DMS153 treated with DMSO at 0.1 percent for 48 hours (cell line): ENCODE data around the gene ATP2B1.

ENCODE experiments used
- DNase-seq: peaks from one replicate; lab custom pipeline; 2025; ENCODE audit not compliant: unreplicated experiment; lab: John Stamatoyannopoulos, UW

ATP2B1 gene

DNA sequence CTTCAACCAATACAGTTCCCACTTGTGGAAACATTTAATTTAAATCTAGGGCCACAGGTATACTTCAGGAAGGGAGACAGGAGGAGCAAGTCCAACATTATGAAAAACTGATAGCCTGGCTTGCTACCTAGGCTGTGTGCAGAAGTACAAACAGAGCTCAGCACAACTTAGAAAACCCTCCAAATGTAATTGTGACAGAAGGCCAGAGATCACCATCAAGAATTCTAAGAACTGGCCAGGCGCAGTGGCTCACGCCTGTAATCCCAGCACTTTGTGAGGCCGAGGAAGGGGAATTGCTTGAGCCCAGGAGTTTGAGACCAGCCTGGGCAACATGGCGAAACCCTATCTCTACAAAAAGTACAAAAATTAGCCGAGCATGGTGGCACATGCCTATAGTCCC, 14.1 kb downstream of the ATP2B1 start:
- no peak for DNase-seq

- no peak for DNase-seq
Observed at GRCh38 chr12:89693639-89694202, 14.9 kb downstream of the ATP2B1 start.

DNA sequence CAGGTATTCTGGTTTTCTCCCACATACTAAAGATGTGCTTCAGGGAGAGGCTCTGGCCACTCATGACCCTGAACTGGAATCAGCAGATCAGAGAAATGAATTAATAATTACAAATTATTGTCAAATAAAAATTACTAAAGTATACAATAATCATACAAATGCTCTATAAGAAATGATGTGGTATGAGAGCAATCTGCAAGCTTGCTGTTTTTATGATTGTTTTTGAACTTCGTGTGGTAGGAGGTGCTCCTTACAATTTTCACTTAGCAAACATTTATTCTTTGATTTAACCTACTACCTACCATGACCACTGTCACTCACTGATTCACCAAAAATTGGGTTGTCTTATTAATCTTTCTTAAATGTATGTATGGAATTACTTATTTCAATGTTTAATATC, 16.2 kb downstream of the ATP2B1 start:
- no peak for DNase-seq

- DNase-seq = no peak
Observed at GRCh38 chr12:89691659-89692058, 17.0 kb downstream of the ATP2B1 start.

GRCh38 chr12:89690925-89691324, 17.7 kb downstream of the ATP2B1 start:
- DNase-seq = no peak

- no peak for DNase-seq
Observed at GRCh38 chr12:89689306-89689705, 19.3 kb downstream of the ATP2B1 start.

- no peak for DNase-seq
Observed at GRCh38 chr12:89686311-89686710, 22.3 kb downstream of the ATP2B1 start.

- no peak for DNase-seq
Observed at GRCh38 chr12:89685363-89685972, 23.2 kb downstream of the ATP2B1 start.

DNA sequence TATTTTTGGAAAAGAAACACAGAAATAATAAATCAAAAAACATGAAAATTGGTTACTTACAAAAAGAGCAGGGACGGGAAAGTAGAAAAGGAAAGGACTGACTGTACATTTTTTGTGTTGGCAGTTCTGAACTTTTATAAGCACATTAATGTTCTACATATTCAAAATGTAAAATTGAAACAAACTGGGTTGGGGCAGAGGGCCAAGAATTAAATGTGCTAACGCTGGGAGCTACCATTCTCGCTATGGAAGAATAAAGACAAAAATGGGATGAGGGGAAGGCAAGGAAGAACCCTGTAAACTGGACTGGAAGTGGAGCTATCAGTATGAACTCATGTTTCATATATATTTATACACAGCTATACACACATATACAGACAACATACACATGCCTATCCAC, 24.5 kb downstream of the ATP2B1 start:
- no peak for DNase-seq

- no peak for DNase-seq
Observed at GRCh38 chr12:89682284-89682683, 26.4 kb downstream of the ATP2B1 start.

- DNase-seq = no peak
Observed at GRCh38 chr12:89680409-89680808, 28.2 kb downstream of the ATP2B1 start.

- DNase-seq = no peak
Observed at GRCh38 chr12:89679631-89680030, 29.0 kb downstream of the ATP2B1 start.

DNA sequence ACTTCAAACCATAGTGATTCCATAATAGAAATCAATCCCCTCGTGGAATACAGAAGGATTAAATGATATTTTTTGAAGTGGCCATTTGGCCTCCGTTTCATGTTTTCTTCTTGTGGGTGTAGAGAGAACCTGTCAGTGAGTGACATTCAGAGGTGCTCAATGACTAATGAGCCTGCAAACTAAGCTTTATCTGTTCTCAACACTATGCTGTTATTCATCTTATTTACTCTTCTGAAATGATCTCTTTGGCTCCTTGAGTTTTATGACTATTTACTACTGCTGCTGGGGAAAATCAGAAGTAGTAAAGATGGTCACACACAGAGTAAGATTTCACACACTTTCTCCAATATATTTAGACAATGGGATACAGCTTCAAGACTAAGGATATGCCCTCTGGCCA, 30.4 kb downstream of the ATP2B1 start:
- DNase-seq = no peak

- DNase-seq = no peak
Observed at GRCh38 chr12:89676930-89677329, 31.7 kb downstream of the ATP2B1 start.

DNA sequence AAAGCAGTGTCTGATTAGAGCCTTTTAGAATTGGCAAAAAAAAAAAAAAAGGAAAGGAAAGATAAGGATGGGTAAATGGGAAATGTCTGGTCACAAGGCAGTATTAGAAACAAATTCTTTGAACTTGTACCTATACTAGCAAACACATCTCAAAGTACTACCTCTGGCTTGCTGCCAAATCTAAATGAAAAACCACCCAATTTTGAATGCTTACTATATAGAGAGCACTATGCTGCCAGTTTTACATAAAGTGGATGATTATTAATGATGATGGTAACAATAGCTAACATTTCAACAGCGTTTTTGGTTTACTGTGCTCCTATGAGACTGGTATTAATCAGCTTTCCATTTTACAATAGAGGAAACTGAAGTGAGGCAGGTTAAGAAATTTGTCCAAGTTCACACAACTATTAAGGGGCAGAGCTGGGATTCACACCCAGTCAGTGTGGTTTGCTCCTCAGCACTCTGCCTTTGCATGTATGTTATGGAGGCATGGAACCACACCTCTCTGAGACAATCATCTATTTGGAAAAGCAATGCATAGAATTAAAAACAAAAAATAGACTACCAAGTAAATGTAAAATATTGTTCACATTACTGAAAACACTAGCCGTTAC, 34.2 kb downstream of the ATP2B1 start:
- no peak for DNase-seq

DNA sequence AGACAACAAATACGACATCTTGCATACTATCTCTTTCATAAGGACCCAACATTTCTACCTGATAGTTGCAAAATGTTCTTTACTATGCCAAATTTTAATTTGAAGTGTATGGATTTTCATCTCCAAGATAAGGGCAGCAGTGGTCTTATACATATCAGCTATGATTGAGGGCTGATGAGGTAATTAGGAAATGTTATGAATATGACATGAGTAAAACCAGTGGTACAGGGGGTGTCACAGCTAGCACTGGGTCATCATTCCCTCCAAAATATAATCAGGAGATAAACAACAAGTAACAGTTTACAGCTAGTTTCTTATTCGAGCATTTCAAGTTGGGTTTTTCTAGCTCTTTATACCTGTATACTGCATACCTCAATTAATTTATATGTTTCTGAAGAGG, 35.0 kb downstream of the ATP2B1 start:
- DNase-seq = no peak

GRCh38 chr12:89672589-89672979, 36.1 kb downstream of the ATP2B1 start:
- DNase-seq = no peak

DNA sequence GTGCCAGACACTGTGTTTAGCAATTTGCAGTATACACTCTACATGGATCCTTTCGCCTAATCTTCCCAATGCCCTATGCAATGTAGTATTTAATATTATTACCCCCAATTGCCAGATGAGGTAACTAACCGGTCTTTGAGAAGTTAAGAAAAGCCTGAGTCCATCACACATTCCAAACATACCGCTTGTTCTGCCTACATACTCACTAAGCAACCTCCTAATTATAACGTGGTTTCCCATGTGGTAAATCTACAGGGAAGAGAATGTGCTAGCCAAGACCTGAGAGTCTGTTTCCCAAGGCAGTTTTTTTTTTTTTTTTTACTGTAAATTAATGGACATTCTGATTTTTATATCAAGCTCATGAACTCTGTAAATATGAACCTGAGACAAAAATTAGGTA, 37.2 kb downstream of the ATP2B1 start:
- no peak for DNase-seq

- DNase-seq = no peak
Observed at GRCh38 chr12:89669197-89669596, 39.4 kb downstream of the ATP2B1 start.

DNA sequence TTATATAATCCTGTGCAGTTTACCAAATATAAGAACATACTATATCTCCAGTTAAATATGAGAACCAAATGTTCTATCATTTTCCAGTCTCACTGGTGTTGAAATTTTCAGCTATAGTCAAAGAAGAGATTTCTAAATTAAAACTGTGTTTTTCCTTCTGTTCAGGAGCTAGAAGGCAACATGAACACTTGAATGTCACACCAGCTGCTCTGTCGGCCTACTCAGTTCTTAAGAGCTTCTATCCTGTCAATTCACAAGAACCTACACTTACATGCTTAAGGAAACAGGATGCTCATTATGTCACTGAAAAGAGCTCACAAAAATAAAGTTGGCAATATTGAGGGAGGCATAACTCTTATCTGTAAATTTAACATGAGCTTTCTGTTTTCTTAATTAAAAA, 43.1 kb downstream of the ATP2B1 start:
- DNase-seq = no peak

DNA sequence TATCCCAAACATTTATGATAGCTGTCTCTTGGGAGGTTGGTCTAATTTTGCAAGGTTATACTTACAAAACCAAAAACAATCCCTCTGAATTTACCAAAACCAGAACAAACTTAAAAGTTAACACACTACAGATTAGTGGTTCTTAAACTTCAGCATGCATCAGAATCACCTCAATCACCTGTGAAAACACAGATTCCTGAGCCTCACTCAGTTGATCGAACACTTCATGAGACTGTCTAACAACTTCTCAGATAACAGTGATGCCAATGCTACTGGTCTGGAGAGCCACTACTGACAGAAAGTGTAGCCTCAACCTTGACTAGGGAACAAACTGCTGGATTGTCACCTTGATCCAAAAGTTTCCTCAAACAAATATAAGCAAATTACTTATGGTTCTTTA, 44.2 kb downstream of the ATP2B1 start:
- DNase-seq = no peak

- no peak for DNase-seq
Observed at GRCh38 chr12:89663577-89664357, 44.9 kb downstream of the ATP2B1 start.
